ENCODE measurements around the gene PPIL3. TPM values are rescaled to one million over a fixed set of nuclear protein-coding genes. Genes with fewer than 3 reads are reported as not detected.

The PPIL3 gene
- polyA plus RNA-seq, 4 donors, result 14.1 to 62.8 (median 16.2) TPM

DNA sequence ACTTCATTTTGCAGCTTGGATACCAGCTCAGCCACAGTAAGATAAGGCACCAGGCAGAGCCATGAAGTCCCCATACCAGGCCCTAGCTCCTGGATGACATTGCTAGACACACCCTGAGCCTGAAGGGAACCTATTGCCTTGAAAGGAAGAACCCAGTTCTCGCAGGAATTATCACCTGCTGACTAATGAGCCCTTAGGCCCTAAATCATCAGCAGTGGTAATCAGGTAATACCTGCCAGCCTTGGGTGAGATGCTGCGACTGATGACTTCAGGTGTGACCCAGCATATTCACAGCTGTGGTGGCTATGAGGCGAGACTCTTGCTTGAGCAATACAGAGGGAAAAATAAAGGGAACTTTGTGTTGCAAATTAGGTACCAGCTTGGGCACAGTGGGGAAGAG is 49.4 kb downstream of the PPIL3 start:
- H3K27me3 ChIP-seq (ENCODE audit: control insufficient read depth in 3 of 3, insufficient read depth in 3 of 3, low read length in 3 of 3), result no peaks in the 10 kb centered on the region
- no peaks in the 10 kb centered on the region for H3K4me1 ChIP-seq (ENCODE audit: control insufficient read depth in 3 of 3, insufficient read depth in 2 of 3, low read depth in 1 of 3, low read length in 2 of 3)
- DNase-seq (no peak), FAIRE-seq (no peak)
- H3K9me3 ChIP-seq (ENCODE audit: control insufficient read depth in 2 of 2, insufficient read depth in 1 of 2, low read depth in 1 of 2, low read length in 1 of 2), result peaks cover 0 to 9% of the 10 kb centered on the region in 2 donors
- H3K36me3 ChIP-seq (ENCODE audit: control insufficient read depth in 3 of 3, insufficient read depth in 2 of 3, low read depth in 1 of 3, low read length in 3 of 3), result no peaks in the 10 kb centered on the region
- H3K4me3 ChIP-seq (ENCODE audit: low read depth in 1 of 3, low read length in 3 of 3), result no peak overlapping the region
- H3K27ac ChIP-seq (ENCODE audit: low read depth in 1 of 3, low read length in 2 of 3), result no peak overlapping the region
- WGBS, 3 donors, result 67 to 85% (median 85%) methylated on average over 3 of the region's 3 CpGs

DNA sequence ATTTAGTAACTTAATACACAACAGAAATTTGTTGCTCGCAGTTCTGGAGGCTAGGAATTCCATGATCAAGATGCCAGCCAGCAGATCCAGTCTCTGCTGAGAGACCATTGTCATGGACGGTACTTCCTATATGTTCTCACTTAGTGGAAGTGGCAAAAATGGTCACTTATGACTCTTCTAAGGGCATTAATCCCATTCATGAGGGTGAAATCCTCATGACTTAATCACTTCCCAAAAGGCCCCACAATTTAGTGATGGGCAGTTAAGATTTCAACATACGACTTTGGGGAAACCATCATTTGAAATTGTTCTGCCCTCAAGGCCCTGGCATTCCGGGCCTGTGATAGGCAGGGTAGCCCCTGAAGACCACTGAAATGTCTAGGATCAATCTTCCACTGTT is 54.2 kb downstream of the PPIL3 start:
- 92 to 93% (median 92%) methylated on average over 4 of the region's 4 CpGs for WGBS, 3 donors
- no peaks in the 10 kb centered on the region for H3K36me3 ChIP-seq (ENCODE audit: control insufficient read depth in 3 of 3, insufficient read depth in 2 of 3, low read depth in 1 of 3, low read length in 3 of 3)
- no peak overlapping the region for H3K4me3 ChIP-seq (ENCODE audit: low read depth in 1 of 3, low read length in 3 of 3)
- peaks cover 0 to 9% of the 10 kb centered on the region in 2 donors for H3K9me3 ChIP-seq (ENCODE audit: control insufficient read depth in 2 of 2, insufficient read depth in 1 of 2, low read depth in 1 of 2, low read length in 1 of 2)
- DNase-seq (no peak), FAIRE-seq (no peak)
- no peaks in the 10 kb centered on the region for H3K4me1 ChIP-seq (ENCODE audit: control insufficient read depth in 3 of 3, insufficient read depth in 2 of 3, low read depth in 1 of 3, low read length in 2 of 3)
- no peak overlapping the region for H3K27ac ChIP-seq (ENCODE audit: low read depth in 1 of 3, low read length in 2 of 3)
- H3K27me3 ChIP-seq (ENCODE audit: control insufficient read depth in 3 of 3, insufficient read depth in 3 of 3, low read length in 3 of 3), result no peaks in the 10 kb centered on the region

DNA sequence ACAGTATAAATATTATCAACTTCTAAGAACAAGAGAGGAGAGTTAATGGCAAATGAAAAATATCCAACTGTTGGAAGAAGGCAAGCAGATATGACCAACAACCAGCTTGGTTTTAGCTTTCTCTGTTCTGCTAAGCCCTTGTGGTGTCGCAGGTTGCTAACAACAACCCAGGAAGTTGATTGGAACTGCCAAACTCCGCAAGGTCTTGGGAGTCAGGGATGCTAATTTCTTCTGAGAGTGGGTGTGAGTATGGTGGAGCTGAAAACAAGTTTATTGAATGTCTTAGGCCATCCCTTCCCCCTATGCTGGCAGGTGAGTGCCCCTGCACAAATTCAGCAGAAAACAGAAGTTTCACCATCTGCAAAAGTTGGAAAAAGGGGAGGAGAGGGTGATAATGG is 59.6 kb downstream of the PPIL3 start:
- Histone ChIP-seq H3K27me3 (ENCODE audit: control insufficient read depth in 3 of 3, insufficient read depth in 3 of 3, low read length in 3 of 3) (no peaks in the 10 kb centered on the region), H3K4me1 (ENCODE audit: control insufficient read depth in 3 of 3, insufficient read depth in 2 of 3, low read depth in 1 of 3, low read length in 2 of 3) (no peaks in the 10 kb centered on the region), H3K9me3 (ENCODE audit: control insufficient read depth in 2 of 2, insufficient read depth in 1 of 2, low read depth in 1 of 2, low read length in 1 of 2) (no peaks in the 10 kb centered on the region), H3K36me3 (ENCODE audit: control insufficient read depth in 3 of 3, insufficient read depth in 2 of 3, low read depth in 1 of 3, low read length in 3 of 3) (peaks cover 0 to 6% (median 0%) of the 10 kb centered on the region in 3 donors), H3K4me3 (ENCODE audit: low read depth in 1 of 3, low read length in 3 of 3) (no peak overlapping the region), H3K27ac (ENCODE audit: low read depth in 1 of 3, low read length in 2 of 3) (no peak overlapping the region)
- no peak for DNase-seq
- 91 to 96% (median 94%) methylated on average over 2 of the region's 2 CpGs for WGBS, 3 donors
- no peak for FAIRE-seq

DNA sequence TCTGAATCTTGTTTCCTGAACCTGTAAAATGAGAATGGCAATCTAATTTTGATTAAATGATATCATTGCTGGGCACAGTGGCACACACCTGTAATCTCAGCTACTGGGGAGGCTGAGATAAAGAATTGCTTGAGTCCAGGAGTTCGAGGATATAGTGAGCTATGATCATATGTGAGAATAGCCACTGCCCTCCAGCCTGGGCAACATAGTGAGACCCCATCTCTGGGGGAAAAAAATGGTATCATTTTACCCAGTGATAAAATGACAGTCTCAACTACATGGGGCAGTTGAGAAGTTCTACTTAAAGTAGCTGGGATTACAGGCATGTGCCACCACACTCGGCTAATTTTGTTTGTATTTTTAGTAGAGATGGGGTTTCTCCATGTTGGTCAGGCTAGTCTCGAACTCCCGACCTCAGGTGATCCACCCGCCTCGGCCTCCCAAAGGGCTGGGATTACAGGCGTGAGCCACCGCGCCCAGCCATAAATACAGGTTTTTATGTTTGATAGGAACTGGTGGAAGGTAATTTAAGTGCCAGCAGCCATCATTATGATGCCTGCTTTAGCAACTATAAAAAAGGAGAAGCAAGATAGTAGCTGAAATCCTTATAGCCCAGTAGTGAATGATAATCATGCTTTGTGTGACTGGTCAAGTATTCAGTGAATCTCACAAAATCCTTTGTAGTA is 60.2 kb downstream of the PPIL3 start:
- no peak for DNase-seq
- Histone ChIP-seq H3K36me3 (ENCODE audit: control insufficient read depth in 3 of 3, insufficient read depth in 2 of 3, low read depth in 1 of 3, low read length in 3 of 3) (peaks cover 0 to 6% (median 0%) of the 10 kb centered on the region in 3 donors), H3K4me1 (ENCODE audit: control insufficient read depth in 3 of 3, insufficient read depth in 2 of 3, low read depth in 1 of 3, low read length in 2 of 3) (no peaks in the 10 kb centered on the region), H3K27me3 (ENCODE audit: control insufficient read depth in 3 of 3, insufficient read depth in 3 of 3, low read length in 3 of 3) (no peaks in the 10 kb centered on the region), H3K9me3 (ENCODE audit: control insufficient read depth in 2 of 2, insufficient read depth in 1 of 2, low read depth in 1 of 2, low read length in 1 of 2) (no peaks in the 10 kb centered on the region), H3K4me3 (ENCODE audit: low read depth in 1 of 3, low read length in 3 of 3) (no peak overlapping the region), H3K27ac (ENCODE audit: low read depth in 1 of 3, low read length in 2 of 3) (no peak overlapping the region)
- 42 to 84% (median 48%) methylated on average over 9 of the region's 9 CpGs for whole genome bisulfite sequencing, 3 donors
- no peak for FAIRE-seq

DNA sequence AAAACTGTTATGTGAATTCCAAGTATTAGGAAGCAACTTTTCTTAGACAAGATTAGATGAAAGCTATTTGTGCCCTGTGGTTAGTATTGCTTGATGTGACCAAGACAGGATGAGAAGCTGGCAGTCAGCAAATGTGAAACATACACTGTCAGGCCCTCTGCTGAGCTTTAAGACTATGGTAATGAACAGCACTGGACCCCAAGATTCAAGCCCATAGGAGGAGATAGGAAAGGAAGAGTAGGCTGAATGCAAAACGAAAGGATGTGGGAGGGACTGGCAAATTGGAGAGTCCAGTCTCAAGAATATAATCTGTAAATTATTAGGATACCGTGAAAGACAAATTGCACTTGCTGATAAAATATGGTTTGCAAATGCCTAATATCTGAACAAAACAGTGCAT is 60.8 kb downstream of the PPIL3 start:
- Histone ChIP-seq H3K9me3 (ENCODE audit: control insufficient read depth in 2 of 2, insufficient read depth in 1 of 2, low read depth in 1 of 2, low read length in 1 of 2) (no peaks in the 10 kb centered on the region), H3K4me3 (ENCODE audit: low read depth in 1 of 3, low read length in 3 of 3) (no peak overlapping the region), H3K4me1 (ENCODE audit: control insufficient read depth in 3 of 3, insufficient read depth in 2 of 3, low read depth in 1 of 3, low read length in 2 of 3) (no peaks in the 10 kb centered on the region), H3K36me3 (ENCODE audit: control insufficient read depth in 3 of 3, insufficient read depth in 2 of 3, low read depth in 1 of 3, low read length in 3 of 3) (peaks cover 0 to 6% (median 0%) of the 10 kb centered on the region in 3 donors), H3K27me3 (ENCODE audit: control insufficient read depth in 3 of 3, insufficient read depth in 3 of 3, low read length in 3 of 3) (no peaks in the 10 kb centered on the region), H3K27ac (ENCODE audit: low read depth in 1 of 3, low read length in 2 of 3) (no peak overlapping the region)
- no peak for FAIRE-seq
- no peak for DNase-seq
- 64 to 84% (median 67%) methylated on average over 2 of the region's 2 CpGs for WGBS, 3 donors

DNA sequence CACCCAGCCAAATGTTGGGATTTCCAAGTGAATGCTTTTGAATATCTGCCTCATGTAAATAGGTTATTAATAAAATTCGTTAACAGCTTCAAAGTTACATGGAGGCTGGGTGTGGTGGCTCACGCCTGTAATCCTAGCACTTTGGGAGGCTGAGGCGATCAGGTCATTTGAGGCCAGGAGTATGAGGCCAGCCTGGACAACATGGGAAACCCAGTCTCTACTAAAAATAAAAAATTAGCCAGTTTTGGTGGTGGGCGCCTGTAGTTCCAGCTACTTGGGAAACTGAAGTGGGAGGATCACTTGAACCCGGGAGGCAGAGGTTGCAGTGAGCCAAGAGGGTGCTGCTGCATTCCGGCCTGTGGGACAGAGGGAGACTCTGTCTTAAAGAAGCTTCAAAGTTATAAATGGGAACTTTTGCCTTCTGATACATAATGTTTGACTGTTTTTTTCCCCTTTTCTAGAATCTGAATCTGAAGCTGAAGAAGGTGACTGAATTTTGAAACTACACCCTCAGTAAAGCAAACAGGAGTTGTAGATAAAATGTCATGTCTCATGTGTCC is 67.1 kb downstream of the PPIL3 start:
- DNase-seq (no peak), FAIRE-seq (no peak)
- H3K4me3 ChIP-seq (ENCODE audit: low read depth in 1 of 3, low read length in 3 of 3), result no peak overlapping the region
- no peaks in the 10 kb centered on the region for H3K27me3 ChIP-seq (ENCODE audit: control insufficient read depth in 3 of 3, insufficient read depth in 3 of 3, low read length in 3 of 3)
- H3K4me1 ChIP-seq (ENCODE audit: control insufficient read depth in 3 of 3, insufficient read depth in 2 of 3, low read depth in 1 of 3, low read length in 2 of 3), result no peaks in the 10 kb centered on the region
- WGBS, 3 donors, result 90 to 92% (median 92%) methylated on average over 6 of the region's 6 CpGs
- H3K27ac ChIP-seq (ENCODE audit: low read depth in 1 of 3, low read length in 2 of 3), result no peak overlapping the region
- no peaks in the 10 kb centered on the region for H3K9me3 ChIP-seq (ENCODE audit: control insufficient read depth in 2 of 2, insufficient read depth in 1 of 2, low read depth in 1 of 2, low read length in 1 of 2)
- peaks cover 23 to 26% (median 25%) of the 10 kb centered on the region in 3 donors for H3K36me3 ChIP-seq (ENCODE audit: control insufficient read depth in 3 of 3, insufficient read depth in 2 of 3, low read depth in 1 of 3, low read length in 3 of 3)

Other genes with a start within 250 kb of the PPIL3 start
- gene BZW1, start 77.2 kb downstream of the PPIL3 start, polyA plus RNA-seq, result 100 to 1,000 TPM in 1 of 4 donors, 10 to 100 TPM in 3; 50.8 to 138 (median 73.8) TPM
- 100 to 1,000 TPM in 3 of 4 donors, 10 to 100 TPM in 1; 76.0 to 281 (median 187) TPM for gene CLK1, start 24.4 kb downstream of the PPIL3 start, polyA plus RNA-seq
- 10 to 100 TPM; 17.6 to 33.2 (median 28.2) TPM for gene NIF3L1, start 294 bp upstream of the PPIL3 start, polyA plus RNA-seq
- gene ORC2, start 74.6 kb upstream of the PPIL3 start, polyA plus RNA-seq, result 10 to 100 TPM in 3 of 4 donors, 1 to 10 TPM in 1; 8.9 to 25.9 (median 11.4) TPM
- 10 to 100 TPM in 1 of 4 donors, 1 to 10 TPM in 3; 3.8 to 10.4 (median 6.9) TPM for gene HYCC2, start 182.6 kb upstream of the PPIL3 start, polyA plus RNA-seq
- gene NDUFB3, start 182.9 kb upstream of the PPIL3 start, polyA plus RNA-seq, result 100 to 1,000 TPM in 3 of 4 donors, 10 to 100 TPM in 1; 81.3 to 174 (median 135) TPM
- 10 to 100 TPM; 26.4 to 68.6 (median 47.1) TPM for gene CFLAR, start 227.1 kb upstream of the PPIL3 start, polyA plus RNA-seq

Data from small intestine (tissue), 7 donors.